Measurements from ENCODE around the gene PAX7. TPM values are rescaled to one million over a fixed set of nuclear protein-coding genes. Genes with fewer than 3 reads are reported as not detected.

Gene PAX7
- total and polyA plus RNA-seq, 2 of the 4 experiments (the other 2 are of a cell fraction) = not detected

GRCh38 chr1:18794051-18794450 lies 163.4 kb downstream of the PAX7 start:
- POLR2A ChIA-PET (ENCODE audit: unreplicated experiment) = no interaction called here
- H3K14ac ChIP-seq (replicated peaks; ENCODE audit: low read depth, low read length) = no peak overlapping the region
- H3K23ac ChIP-seq (ENCODE audit: low read depth, low read length) = no peak overlapping the region
- H2BK5ac ChIP-seq (ENCODE audit: low read depth, low read length, poor library complexity, severe bottlenecking) = no peak overlapping the region
- in situ Hi-C loops (cut with MboI; ENCODE audit: low sequenced_read_pairs) = no loop called here
- H3K4ac ChIP-seq (ENCODE audit: low read depth, low read length) = no peak overlapping the region
- whole genome bisulfite sequencing, 2 experiments (ENCODE audit: extremely low coverage in 2 of 2, insufficient read length in 1 of 2) = 2% methylated on average over 5 of the region's 10 CpGs; no CpG with 5 or more reads in 1 of the 2 experiments
- no peak overlapping the region for H3K4me2 ChIP-seq (ENCODE audit: low read depth, low read length)
- TF ChIP-seq CEBPB (IDR thresholded peaks at IDR 0.05; ENCODE audit: low read depth, low read length) (no peak), MXI1 (IDR thresholded peaks at IDR 0.05; ENCODE audit: borderline replicate concordance, low read depth, low read length) (no peak), MAFK (IDR thresholded peaks at IDR 0.05; ENCODE audit: low read depth, low read length) (no peak), CHD1 (IDR thresholded peaks at IDR 0.05; ENCODE audit: low read depth, low read length) (no peak), SMC3 (IDR thresholded peaks at IDR 0.05; ENCODE audit: low read depth, low read length) (no peak), RFX5 (IDR thresholded peaks at IDR 0.05; ENCODE audit: low read depth, low read length) (no peak), POLR2A (IDR thresholded peaks at IDR 0.05; ENCODE audit: low read depth, low read length) (no peak), RCOR1 (IDR thresholded peaks at IDR 0.05; ENCODE audit: insufficient replicate concordance, low read length) (no peak), USF2 (IDR thresholded peaks at IDR 0.05; ENCODE audit: low read depth, low read length) (no peak), RAD21 (IDR thresholded peaks at IDR 0.05; ENCODE audit: low read length) (no peak), MAZ (IDR thresholded peaks at IDR 0.05; ENCODE audit: borderline replicate concordance, low read depth, low read length) (no peak), ELK1 (IDR thresholded peaks at IDR 0.05; ENCODE audit: borderline replicate concordance, low read depth, low read length) (no peak), CTCF (conservative IDR thresholded peaks at IDR 0.05; ENCODE audit: low read depth, low read length) (no peak), BHLHE40 (IDR thresholded peaks at IDR 0.05; ENCODE audit: low read depth, low read length) (no peak), NFE2L2 (IDR thresholded peaks at IDR 0.05; ENCODE audit: low read depth, low read length) (no peak), FOS (IDR thresholded peaks at IDR 0.05; ENCODE audit: low read depth, low read length) (no peak)
- H3K56ac ChIP-seq (ENCODE audit: extremely low read depth, insufficient read depth, low read length) = no peak overlapping the region
- H2AK9ac ChIP-seq (replicated peaks; ENCODE audit: low read depth, low read length, poor library complexity) = no peak overlapping the region
- H2BK20ac ChIP-seq (ENCODE audit: low read depth, low read length) = no peak overlapping the region
- no peak overlapping the region for H2AFZ ChIP-seq (replicated peaks; ENCODE audit: low read length, poor library complexity)
- H3K79me1 ChIP-seq (ENCODE audit: low read depth in 1 of 2, low read length in 2 of 2) = no peaks in the 10 kb centered on the region
- no peaks in the 10 kb centered on the region for H3K36me3 ChIP-seq (ENCODE audit: control insufficient read depth, insufficient read depth, low read length)
- H2BK120ac ChIP-seq (ENCODE audit: low read depth, low read length) = no peak overlapping the region
- BruUV-seq (replicated peaks) = no TSS peak
- CTCF ChIA-PET = no interaction called here
- H3K9ac ChIP-seq (ENCODE audit: low read depth, low read length) = no peak overlapping the region
- no peaks in the 10 kb centered on the region for H3K9me1 ChIP-seq (ENCODE audit: insufficient read depth, low read length)
- no peaks in the 10 kb centered on the region for H3K9me3 ChIP-seq (ENCODE audit: control insufficient read depth, insufficient read depth, low read length)
- ATAC-seq (ENCODE audit: low read depth) = no peak
- H4K91ac ChIP-seq (ENCODE audit: insufficient read depth, low read depth, low read length) = no peak overlapping the region
- peaks cover 3% of the 10 kb centered on the region for H3K27me3 ChIP-seq (ENCODE audit: control insufficient read depth, insufficient read depth, low read length)
- no peak overlapping the region for H4K5ac ChIP-seq (ENCODE audit: low read depth, low read length)
- no peak overlapping the region for H3K4me3 ChIP-seq (ENCODE audit: insufficient read depth, low read depth, low read length)
- H2AK5ac ChIP-seq (ENCODE audit: low read depth, low read length) = no peak overlapping the region
- intact Hi-C loops (cut with micrococcal nuclease) = no loop called here
- H3K4me1 ChIP-seq (ENCODE audit: control insufficient read depth, insufficient read depth, low read length) = no peaks in the 10 kb centered on the region
- no peaks in the 10 kb centered on the region for H4K20me1 ChIP-seq (ENCODE audit: insufficient read depth, low read length)
- H4K8ac ChIP-seq (ENCODE audit: low read depth in 2 of 2, low read length in 2 of 2) = no peak overlapping the region
- dilution Hi-C loops (cut with HindIII; ENCODE audit: low sequenced_read_pairs, unreplicated experiment) = no loop called here
- H3K27ac ChIP-seq (ENCODE audit: insufficient read depth, low read length) = no peak overlapping the region
- no peak for DNase-seq
- no peak overlapping the region for H3K18ac ChIP-seq (ENCODE audit: low read depth, low read length)
- no peak overlapping the region for H2BK15ac ChIP-seq (ENCODE audit: low read depth, low read length)

Data from IMR-90 (cell line).